GM21367 (cell line): ENCODE data around the gene CALML5.

Experiments
- ATAC-seq: cut with Tn5 transposase; IDR thresholded peaks from one replicate; pipeline ENCODE4 v1.9.1; 2021; ENCODE audit not compliant: unreplicated experiment

CALML5 gene

GRCh38 chr10:5502571-5503476, 3.5 kb upstream of the CALML5 start:
- no peak for ATAC-seq

DNA sequence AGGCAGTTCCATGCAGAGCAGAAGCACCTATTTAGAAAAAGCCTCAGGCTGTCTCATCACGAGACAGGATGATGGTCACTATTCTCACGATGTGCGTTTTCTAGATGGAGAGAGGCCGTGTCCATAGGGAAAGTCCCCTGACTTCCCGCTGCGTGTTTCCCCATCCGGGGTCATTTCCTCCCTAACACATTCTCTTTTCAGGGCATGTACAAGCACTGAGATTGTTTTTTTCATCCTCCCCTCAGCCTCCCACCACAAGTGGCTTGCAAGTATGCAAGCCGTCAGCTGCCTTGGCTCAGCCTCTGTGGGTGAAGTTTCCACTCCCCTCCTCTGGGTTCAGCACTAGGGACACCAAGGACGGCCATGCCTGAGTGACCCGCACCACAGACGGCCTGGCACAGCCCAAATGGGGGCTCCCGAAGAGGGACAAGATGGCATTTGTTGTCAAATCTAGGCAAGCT, 2.7 kb upstream of the CALML5 start:
- no peak for ATAC-seq

GRCh38 chr10:5500910-5501309, 1.5 kb upstream of the CALML5 start:
- no peak for ATAC-seq

DNA sequence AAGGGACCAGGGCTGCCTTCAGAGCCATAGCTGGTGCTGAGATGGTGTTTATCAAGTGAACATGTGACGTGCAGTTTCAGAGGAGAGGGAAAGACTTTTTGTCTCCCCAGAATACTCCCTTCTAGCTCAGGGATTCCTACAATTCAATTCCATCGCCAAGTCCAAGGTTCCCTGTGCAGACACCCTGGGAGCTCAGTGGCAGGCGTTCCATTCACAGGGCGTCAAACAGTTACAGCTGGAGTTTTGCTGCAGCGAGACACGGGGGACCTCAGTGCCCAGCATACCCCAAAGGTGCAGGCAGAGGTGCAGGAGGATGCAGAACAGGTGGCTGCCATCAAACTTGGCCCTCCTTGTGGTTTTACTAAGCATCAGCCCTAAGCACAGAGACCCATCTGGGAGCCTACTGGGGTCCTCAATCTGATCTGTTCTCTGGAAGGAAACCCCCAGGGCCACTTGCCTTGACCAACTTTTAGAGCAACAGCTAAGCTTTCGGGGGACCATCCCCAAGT, 846 bp upstream of the CALML5 start:
- no peak for ATAC-seq

GRCh38 chr10:5498791-5499492, 428 bp downstream of the CALML5 start:
- ATAC-seq = no peak

GRCh38 chr10:5497948-5498730, 1.2 kb downstream of the CALML5 start:
- ATAC-seq = no peak

- no peak for ATAC-seq
These were observed 2.1 kb downstream of the CALML5 start for GRCh38 chr10:5497289-5497688.

DNA sequence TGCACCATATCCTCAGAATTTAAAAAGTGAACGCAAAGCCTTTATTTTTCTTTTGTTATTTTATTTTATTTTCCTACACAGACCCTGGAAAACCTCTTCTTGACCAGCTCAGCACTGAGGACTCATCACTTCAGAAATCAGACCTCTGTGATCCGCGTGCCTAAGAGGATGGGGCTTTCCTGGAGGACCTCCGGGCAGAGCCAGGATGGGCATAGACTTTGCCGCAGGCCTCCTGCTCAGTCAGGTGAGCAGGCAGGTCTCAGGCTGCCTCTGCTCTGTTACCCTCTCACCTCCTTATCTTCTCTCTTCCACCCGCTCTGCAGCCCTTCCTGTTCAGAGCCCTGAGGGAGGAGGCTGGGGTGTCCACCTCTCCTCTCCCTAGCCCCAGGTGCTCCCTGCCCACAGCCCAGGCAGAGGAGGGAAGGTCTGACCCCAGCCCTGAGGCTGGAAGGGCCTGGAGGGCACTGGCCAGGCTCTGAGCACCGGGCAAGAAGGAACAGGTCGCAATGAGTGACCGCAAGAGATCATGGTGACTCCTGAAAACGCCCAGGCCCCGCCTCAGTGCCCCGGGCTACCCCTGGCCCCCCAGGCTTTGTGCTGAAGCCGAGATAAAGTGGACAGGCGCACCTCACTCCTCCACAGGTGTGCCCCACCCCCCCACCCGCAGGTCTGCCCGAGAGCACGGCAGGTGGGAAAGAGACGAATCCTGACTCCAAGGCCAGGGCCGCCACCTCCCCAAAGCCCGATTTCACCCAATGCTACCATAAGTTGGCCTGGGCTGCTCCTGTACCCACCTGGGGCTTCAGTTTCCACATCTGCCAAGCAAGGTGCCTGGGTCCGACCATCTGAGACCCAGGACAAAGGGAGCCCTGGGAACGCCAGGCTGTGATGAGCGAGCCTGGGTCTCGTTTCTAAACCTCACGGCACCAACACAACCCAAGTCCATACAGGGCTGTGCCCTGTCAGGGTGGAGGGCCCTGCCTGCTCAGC, 2.8 kb downstream of the CALML5 start:
- ATAC-seq = no peak

GRCh38 chr10:5494611-5495010, 4.8 kb downstream of the CALML5 start:
- no peak for ATAC-seq

GRCh38 chr10:5493691-5494090, 5.7 kb downstream of the CALML5 start:
- no peak for ATAC-seq

GRCh38 chr10:5492929-5493576, 6.3 kb downstream of the CALML5 start:
- ATAC-seq = no peak

DNA sequence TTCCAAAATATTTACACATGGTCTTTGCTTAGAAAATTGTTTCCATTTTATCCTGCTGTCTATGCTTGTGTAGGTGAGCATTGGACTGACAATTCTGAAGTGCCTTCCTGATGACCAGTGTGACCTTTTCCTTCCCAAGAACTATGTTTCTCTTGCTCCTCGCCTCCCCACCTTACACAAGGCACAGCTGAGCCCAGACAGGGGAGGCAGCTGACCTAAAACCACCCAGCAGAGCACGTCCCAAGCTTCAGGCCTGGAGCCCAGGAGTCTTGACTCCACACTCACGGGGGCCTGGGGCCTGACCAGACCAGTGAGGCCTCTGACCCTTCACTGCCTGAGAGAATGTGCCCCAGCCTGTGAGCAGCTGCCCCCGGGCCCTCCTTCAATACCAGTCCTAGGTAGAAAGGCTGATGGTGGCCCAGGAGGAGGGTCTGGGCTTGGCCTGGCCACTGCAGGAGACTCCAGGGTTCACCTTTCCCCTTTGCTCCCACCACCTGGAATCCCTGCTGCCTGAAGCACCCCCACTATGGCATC, 7.0 kb downstream of the CALML5 start:
- no peak for ATAC-seq

DNA sequence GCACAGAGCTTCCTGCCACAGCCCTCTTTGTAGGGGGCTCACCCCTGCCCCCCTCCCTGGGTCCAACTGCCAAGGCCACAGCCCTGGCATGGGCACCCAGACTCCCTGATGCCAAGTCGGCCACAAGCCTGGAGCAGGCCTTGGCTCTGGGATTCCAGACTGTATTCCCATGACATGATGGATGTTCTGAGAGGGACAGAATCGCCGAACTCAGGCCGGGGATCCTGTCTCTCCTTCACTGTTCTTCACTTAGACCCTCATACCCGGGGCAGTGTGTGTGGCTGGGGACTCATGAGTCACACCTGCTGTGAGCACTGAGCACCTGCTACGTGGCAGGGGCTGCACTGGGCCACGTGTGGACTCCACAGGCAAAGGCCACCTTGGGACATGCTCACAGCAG, 7.9 kb downstream of the CALML5 start:
- ATAC-seq = no peak

DNA sequence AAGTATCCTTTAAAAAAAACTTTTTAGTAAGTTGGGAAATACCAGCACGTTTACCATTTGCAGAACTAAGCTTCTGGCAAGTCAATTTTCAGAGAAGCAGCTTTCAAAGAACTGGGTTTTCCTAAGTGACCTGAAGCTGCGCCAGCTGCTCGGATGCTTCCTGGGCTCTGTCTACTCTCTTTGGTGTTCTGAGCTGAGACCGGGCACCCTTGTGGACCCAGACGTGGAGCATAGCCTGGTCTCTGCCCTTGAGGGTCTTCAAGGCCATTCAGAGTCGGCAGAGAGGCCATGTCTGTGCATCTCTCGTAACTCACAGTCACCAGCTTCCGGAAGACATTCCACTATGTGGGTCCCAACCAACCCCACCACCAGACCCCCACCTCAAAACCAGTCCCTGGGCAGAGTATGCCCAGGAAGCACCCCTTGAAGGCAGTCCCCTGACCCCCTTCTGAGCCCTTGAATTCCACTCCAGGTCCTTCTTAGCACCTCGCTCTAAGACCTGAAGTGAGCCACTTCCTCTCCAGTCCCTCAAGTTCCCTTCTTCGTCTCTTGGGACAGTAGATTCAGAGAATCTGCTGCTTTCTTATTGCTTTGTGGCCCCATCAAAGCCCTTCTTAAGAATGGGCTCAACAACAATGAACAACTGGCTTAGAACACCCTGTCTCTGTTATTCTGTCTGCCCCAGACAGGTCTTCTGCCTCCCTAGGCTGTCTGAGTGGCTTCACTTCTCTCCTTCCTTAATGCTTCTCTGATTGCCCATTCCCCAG, 8.5 kb downstream of the CALML5 start:
- ATAC-seq = no peak

DNA sequence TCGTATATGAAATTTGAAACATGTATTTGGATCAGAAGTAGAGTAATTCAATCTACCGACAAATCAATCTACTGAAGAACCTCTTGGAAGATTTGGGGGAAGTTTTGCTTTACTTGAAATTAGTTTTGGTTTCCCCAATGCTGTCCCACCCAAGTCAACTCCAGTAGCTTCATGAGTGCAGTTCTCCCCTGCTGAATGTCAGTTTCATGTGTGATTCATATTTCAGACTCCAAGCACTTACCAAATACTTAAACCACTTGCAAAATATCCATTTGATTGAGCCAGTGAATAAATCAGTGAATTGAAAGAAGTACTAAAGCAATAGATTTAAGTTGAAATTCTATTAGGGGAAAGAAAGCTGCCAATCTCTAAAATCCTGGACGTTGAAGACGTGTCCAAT, 9.3 kb downstream of the CALML5 start:
- ATAC-seq = no peak

DNA sequence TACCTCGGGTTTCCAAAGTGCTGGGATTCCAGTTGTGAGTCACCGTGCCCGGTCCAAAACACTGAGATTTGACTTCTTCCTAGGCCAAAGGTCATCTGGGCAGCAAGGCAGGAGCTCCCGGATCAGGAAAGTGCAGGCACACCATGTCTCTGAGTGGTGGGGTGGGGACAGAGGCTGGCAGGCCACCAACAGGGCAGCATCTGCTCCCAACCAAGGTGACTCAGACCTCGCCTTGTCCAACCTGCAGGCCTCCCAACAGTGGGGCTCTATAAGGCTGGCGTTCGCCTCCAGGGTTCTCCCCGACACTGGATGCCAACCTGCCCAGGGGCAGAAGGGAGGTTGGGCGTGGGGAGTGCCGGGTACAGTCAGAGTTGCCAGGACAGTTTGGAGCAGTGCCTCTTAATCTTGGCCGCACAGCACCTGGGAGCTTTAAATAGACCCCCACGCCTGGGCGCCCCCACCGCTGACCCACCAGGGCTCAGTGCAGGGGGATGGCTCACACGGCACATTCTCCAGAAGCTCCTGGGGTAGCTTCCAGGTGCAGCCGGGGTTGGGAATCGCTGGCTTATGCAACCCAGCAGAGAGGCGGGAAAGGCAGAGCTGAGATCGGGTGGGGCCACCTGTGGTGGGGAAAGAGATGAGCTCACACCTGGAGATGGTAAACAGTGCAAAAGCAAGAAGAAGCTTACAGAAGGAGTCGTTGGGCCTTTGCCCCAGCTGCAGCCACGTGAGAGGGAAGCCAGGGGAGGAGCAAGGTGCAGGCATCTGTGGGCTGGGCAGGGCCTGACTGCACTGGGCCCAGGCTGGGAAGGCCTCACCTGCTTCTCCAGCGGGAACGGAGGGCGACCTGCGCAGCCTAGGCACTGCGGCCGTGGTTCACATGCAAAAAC, 10.9 kb downstream of the CALML5 start:
- ATAC-seq = no peak

- ATAC-seq = no peak
These were observed 12.5 kb downstream of the CALML5 start for GRCh38 chr10:5486853-5487235.
